ENCODE data around the gene ANKRD62. TPM values are rescaled to one million over a fixed set of nuclear protein-coding genes. Genes with fewer than 3 reads are reported as not detected.

The ANKRD62 gene
- 0.29 and 0.37 TPM in 2 replicates for total RNA-seq (2014; rRNA removed; shearing (Covaris generic))
- polyA plus RNA-seq (2015; cell fraction: cytosol; rRNA removed) = 0.02 and 0.15 TPM in 2 replicates
- polyA plus RNA-seq (2015; cell fraction: nucleus; rRNA removed) = 0.27 and 1.5 TPM in 2 replicates

DNA sequence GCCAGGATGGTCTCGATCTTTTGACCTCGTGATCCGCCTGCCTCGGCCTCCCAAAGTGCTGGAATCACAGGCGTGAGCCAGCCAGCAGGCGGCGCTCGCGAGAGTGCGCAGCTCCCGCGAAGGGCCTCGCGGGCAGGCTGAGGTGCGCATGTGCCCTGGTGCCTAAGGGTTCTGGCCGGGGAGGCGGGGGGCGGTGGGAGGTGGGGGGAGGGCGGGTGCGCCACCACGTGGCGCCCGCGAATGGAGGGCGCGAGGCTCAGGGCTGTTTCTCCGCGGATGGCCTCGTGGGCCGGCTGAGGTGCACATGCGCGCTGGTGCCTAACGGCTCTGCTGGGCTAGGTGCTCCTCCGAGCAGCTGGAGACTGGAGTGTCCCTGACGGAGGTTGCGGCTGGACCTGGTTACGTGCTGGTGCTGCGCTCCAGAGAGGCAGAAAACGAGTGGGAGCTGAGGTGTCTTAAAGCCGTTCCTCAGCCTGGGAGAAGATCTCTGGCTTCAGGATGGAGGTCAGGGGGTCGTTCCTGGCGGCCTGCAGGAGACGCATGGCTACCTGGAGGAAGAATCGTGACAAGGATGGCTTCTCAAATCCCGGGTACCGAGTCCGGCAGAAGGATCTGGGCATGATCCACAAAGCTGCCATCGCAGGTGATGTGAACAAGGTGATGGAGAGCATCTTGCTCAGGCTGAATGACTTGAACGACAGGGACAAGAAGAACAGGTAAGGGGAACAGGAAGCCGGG is at the start of gene ANKRD62:
Gene ANKRD62, plus strand, starts transcription at position 324 of the 738 bp plus-strand sequence. Its CDS starts 175 bp downstream, at position 499.
- in situ Hi-C loops (cut with HindIII; ENCODE audit: low pct_unique_long_range_greater_than_20kb, low sequenced_read_pairs) = no loop called here
- DNase-seq (ENCODE audit: low read depth, low spot score) = no peak

- no peak for DNase-seq (ENCODE audit: low read depth, low spot score)
- in situ Hi-C loops (cut with HindIII; ENCODE audit: low pct_unique_long_range_greater_than_20kb, low sequenced_read_pairs) = no loop called here
Observed at GRCh38 chr18:12044591-12044990, 49.1 kb upstream of the ANKRD62 start.

DNA sequence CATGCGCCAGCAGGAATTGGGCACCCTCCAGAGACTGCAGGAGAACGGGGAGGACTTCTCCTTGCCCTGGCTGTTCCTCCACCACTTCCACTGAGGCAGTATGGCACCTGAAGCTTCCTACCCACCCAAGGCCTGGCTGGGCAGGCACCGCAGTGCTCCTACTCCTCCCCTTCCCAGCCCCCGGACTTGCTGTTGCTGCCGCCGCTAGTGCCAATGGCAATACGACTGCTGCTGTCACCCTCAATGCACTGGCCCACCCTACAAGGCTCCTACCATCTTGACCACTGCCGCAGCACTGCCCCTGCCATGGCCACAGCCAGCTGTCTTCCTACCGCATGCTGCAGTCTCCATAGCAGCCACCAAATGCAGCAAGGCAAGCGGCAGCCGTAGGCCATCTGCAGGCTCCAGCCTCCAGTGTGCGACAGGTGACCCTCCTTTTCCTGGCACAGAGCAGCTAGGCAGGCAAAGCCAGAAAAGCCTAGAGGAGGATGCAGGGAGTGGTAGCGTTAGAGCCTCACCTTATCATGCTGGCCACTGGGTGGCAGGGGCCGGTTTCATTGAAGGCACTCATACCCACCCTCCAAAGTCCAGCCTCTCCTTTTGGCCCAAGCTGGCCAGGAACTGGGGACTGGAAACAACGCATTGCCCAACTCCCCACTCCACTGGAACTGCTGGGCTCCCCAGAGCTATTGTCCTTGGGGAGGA is 47.4 kb upstream of the ANKRD62 start:
- no peak for DNase-seq (ENCODE audit: low read depth, low spot score)
- in situ Hi-C loops (cut with HindIII; ENCODE audit: low pct_unique_long_range_greater_than_20kb, low sequenced_read_pairs) = no loop called here

DNA sequence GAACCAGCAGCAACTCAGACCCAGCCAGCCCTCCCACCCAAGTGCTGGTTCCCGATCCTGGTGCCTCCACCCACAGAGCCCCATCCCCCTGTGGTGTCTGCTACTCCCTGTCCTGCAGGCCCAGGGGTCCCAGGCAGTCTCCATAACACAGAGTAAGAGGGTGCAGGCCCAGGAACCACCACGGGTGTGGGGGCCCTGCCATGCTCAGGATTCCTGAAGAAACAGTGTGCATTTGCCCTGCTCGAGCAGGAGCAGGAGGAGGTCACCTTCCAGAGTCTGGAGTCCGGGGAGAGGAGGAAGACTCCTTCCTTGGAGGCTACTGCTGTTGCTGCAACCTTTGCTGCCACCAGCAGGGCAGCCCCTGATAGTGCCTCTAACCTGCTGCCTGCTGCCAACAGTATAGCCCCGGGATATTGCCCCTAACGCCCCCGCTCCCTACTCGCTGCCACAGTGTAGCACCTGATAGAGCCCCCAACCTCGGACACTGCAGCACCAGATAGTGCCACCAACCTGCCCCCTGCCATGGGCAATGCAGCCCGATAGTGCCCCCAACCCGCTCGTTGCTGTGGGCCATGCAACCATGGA is 46.8 kb upstream of the ANKRD62 start:
- in situ Hi-C loops (cut with HindIII; ENCODE audit: low pct_unique_long_range_greater_than_20kb, low sequenced_read_pairs) = no loop called here
- DNase-seq (ENCODE audit: low read depth, low spot score) = peak; percentile 20

GRCh38 chr18:12048010-12048826 is 45.4 kb upstream of the ANKRD62 start:
- DNase-seq (ENCODE audit: low read depth, low spot score) = peak; percentile 34
- in situ Hi-C loops (cut with HindIII; ENCODE audit: low pct_unique_long_range_greater_than_20kb, low sequenced_read_pairs) = no loop called here

GRCh38 chr18:12048827-12049175 is 44.8 kb upstream of the ANKRD62 start:
- DNase-seq (ENCODE audit: low read depth, low spot score) = peak; percentile 36
- in situ Hi-C loops (cut with HindIII; ENCODE audit: low pct_unique_long_range_greater_than_20kb, low sequenced_read_pairs) = no loop called here

DNA sequence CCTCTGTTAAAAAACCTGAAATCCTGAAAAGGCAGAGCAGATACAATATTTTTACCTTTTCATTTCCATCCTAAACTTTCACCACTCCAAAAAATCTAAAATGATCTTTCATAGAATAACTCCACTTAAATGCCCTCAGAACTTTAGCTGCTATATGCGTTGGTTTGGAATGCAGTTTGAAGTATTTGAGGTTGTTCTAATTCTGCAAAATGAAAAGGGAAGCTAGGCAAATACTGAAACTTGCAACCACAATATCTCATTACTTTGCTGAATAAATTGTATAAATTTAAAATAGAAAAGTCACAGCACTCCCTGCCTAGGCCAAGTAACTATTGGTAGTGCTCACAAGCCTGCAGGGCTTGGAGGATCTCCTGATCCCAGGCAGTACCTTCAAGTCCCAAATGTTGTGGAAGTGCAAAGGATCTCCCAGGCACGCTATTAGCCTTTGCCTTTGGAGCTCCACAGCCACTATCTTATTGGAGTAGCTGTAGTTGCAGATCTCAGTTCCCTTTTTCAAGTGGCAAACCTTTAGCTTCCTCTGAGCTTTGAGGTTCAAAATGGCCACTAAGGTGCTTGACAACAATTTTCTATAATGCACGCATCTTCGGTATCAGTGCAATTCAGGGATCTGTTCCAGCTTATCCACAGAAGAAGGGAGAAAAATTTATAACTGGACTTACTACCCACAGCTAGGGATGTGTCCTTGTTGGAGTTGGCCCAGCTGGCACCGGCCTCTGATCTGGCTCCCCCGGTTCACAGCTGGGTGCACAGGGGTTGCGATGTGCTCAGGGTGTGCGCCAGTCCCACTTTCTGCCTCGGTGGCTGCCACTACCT is 43.4 kb upstream of the ANKRD62 start:
- in situ Hi-C loops (cut with HindIII; ENCODE audit: low pct_unique_long_range_greater_than_20kb, low sequenced_read_pairs) = no loop called here
- DNase-seq (ENCODE audit: low read depth, low spot score) = no peak

GRCh38 chr18:12052866-12053265 is 40.8 kb upstream of the ANKRD62 start:
- DNase-seq (ENCODE audit: low read depth, low spot score) = no peak
- in situ Hi-C loops (cut with HindIII; ENCODE audit: low pct_unique_long_range_greater_than_20kb, low sequenced_read_pairs) = no loop called here

DNA sequence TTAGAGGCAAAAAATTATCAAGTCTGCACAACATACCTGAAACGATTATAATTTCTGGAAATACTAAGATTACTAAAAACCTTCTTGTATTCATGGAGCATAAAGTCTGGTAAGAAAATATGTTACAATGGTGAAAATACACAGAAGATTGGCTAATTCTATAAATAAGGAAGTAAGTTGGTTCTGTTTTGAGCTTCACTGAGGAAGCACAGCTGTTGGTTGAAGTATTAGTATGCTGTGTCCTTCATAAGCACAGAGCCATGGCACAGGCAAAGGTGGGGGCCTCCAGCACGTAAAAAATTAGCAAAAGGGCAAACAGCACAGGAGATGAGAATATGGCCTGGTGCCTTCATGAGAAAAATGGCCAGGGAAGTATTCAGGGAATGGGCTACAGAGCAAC is 40.4 kb upstream of the ANKRD62 start:
- DNase-seq (ENCODE audit: low read depth, low spot score) = no peak
- in situ Hi-C loops (cut with HindIII; ENCODE audit: low pct_unique_long_range_greater_than_20kb, low sequenced_read_pairs) = no loop called here

- in situ Hi-C loops (cut with HindIII; ENCODE audit: low pct_unique_long_range_greater_than_20kb, low sequenced_read_pairs) = no loop called here
- no peak for DNase-seq (ENCODE audit: low read depth, low spot score)
Observed at GRCh38 chr18:12056034-12056883, 37.4 kb upstream of the ANKRD62 start.

DNA sequence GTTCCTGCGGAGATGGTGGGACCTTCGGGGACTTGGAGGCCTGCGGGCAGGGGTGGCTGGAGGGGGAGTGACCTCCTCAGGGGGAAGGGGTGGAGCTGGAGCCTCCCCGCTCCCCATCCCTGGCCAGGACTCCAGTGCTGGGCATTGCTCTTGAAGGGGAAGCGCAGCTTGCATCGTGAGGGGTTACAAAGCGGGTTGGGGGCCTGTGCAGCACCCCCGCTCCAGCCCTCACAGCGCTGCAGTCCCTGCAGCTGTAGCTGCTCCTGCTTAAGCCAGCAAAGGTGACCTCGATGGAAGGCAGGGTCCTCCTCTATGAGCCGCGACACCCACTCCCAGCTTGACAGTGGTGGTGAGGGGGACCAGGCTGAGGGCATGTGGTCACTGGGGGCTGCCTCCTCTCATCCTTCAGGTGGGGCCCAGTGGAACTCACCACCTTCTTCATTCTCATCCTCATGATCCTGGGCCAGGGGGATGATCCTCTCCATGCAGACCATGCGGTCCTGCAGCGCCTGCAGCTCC is 36.7 kb upstream of the ANKRD62 start:
- DNase-seq (ENCODE audit: low read depth, low spot score) = no peak
- in situ Hi-C loops (cut with HindIII; ENCODE audit: low pct_unique_long_range_greater_than_20kb, low sequenced_read_pairs) = no loop called here

DNA sequence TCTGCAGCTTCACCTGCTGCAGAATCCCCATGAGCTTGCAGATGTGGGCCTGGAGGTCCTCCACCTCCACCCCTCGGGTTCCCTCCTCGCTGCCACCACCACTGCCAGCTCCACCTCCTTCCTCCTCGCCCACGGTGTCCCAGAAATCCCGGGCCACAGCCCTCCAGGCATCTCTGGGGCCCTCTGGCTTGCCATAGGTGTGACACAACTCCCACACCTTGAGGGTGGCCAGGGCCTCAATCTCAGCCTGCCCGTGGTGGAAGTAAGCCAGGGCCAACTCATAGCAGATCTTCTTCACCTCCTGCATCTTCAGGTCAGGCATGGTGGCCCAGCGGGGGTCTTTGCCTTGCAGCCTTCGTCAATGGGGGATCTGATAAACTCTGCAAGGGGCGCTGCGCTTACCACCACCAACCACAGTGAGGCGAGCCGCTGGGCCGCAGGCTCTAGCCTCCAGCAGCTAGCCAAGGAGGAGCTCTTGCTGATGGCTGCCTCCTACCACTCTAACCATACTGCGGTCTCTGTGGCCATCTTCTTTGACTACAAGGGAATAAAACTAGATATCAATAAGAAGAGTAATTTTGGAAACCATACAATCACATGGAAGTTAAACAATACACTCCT is 36.1 kb upstream of the ANKRD62 start:
- in situ Hi-C loops (cut with HindIII; ENCODE audit: low pct_unique_long_range_greater_than_20kb, low sequenced_read_pairs) = no loop called here
- DNase-seq (ENCODE audit: low read depth, low spot score) = peak; percentile 24

DNA sequence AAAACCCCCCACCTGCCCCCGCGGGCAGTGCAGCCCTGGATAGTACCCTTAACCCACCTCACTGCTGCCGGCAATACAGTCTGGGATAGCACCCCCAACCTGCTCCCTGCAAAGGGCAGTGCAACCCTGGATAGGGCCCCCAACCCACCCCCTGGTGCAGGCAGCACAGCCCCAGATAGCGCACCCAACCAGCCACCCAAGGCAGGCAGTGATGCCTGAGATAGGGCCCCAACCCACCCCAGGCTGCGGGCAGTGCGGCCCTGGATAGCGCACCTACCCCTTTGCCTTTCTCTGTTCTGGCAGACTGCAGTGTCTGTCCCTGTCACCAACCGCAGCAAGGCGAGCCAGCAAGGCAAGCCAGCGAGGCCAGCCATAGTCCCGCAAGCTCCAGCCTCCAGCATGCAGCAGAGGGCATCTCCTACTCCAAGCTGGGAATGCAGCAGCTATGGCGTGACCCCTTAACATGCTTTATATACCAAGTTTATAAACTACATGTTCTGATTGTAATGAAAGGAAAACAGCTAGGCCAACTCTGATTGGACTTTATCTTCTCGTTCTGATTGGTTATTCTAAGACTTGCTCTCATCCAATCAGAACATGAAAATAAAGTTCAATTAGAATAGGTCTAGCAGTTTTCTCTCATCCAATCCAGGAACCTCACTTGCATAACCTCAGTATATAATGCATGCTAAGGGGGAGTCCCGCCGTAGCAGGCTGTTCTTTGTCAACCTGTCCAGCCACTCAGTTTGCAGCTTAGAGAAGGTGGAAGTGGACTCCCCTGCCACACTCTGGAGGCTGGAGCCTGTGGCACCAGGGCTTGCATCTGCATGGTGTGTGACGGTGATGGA is 34.1 kb upstream of the ANKRD62 start:
- in situ Hi-C loops (cut with HindIII; ENCODE audit: low pct_unique_long_range_greater_than_20kb, low sequenced_read_pairs) = no loop called here
- no peak for DNase-seq (ENCODE audit: low read depth, low spot score)

- DNase-seq (ENCODE audit: low read depth, low spot score) = no peak
- in situ Hi-C loops (cut with HindIII; ENCODE audit: low pct_unique_long_range_greater_than_20kb, low sequenced_read_pairs) = no loop called here
Observed at GRCh38 chr18:12060182-12060870, 33.3 kb upstream of the ANKRD62 start.

All from SK-MEL-5 (cell line).